AG09319 (cell line): Measurements from ENCODE around the gene PGLYRP2.

Source experiments
- DNase-seq: peaks from one replicate; pipeline ENCODE4 v3.0.0-alpha.2; 2010; ENCODE audit warnings: low read depth; ENCODE audit errors: extremely low read depth
- TF ChIP-seq, protein P1 (sequence below): IDR thresholded peaks from 2 replicates; pipeline ENCODE4 v1.5.1; 2011; ENCODE audit warnings: low read depth, mild to moderate bottlenecking, inconsistent platforms, low read length, moderate library complexity

The PGLYRP2 gene, protein sequence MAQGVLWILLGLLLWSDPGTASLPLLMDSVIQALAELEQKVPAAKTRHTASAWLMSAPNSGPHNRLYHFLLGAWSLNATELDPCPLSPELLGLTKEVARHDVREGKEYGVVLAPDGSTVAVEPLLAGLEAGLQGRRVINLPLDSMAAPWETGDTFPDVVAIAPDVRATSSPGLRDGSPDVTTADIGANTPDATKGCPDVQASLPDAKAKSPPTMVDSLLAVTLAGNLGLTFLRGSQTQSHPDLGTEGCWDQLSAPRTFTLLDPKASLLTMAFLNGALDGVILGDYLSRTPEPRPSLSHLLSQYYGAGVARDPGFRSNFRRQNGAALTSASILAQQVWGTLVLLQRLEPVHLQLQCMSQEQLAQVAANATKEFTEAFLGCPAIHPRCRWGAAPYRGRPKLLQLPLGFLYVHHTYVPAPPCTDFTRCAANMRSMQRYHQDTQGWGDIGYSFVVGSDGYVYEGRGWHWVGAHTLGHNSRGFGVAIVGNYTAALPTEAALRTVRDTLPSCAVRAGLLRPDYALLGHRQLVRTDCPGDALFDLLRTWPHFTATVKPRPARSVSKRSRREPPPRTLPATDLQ

DNA sequence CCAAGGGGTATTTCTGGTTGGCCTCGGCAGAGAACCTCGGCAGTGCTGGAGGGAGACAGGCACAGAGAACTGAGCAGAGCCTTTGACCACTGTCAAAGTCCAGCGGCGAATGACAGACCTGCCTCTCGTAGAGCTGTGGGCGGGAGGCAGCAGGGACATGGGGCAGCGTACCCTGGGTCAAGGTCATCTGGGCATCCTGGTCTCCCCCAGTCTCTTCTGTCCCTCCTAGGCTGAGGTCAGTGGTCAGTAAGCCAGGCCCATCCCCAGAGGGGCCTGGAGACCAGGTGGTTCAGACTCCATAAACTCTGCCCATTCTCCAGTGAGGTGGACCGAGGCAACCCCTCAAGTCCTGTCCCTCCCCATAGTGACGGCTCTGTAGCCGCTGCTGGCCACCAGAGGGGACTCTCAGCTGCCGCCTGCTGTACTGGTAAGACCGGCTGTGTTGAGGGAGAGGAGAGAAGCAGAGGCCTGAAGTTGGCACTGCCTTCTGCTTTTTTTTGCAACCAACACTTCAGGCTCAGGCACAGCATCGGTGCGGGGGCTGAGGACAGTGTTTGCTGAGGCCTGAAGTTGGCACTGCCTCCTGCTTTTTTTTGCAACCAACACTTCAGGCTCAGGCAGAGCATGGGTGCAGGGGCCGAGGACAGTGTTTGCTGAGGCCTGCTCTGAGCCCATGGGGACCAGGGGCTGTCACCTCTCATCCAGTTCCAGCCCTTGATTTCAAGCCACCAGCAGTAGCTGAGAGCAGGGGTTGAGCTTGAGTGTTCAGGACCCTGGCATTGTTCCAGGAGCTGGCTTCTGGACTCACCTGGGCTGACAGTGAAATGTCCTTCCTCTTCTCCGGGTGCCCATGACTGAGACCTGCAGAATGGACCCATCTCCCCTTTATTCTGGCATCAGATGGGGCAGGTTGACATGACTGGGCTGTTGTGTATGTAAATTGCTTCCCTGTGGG lies at the start of gene PGLYRP2:
Gene PGLYRP2 (minus strand): TSS at position 111 of the 955 bp plus-strand sequence. CDS start 130 bp downstream, outside the sequence.
- TF ChIP-seq, protein P1, sequence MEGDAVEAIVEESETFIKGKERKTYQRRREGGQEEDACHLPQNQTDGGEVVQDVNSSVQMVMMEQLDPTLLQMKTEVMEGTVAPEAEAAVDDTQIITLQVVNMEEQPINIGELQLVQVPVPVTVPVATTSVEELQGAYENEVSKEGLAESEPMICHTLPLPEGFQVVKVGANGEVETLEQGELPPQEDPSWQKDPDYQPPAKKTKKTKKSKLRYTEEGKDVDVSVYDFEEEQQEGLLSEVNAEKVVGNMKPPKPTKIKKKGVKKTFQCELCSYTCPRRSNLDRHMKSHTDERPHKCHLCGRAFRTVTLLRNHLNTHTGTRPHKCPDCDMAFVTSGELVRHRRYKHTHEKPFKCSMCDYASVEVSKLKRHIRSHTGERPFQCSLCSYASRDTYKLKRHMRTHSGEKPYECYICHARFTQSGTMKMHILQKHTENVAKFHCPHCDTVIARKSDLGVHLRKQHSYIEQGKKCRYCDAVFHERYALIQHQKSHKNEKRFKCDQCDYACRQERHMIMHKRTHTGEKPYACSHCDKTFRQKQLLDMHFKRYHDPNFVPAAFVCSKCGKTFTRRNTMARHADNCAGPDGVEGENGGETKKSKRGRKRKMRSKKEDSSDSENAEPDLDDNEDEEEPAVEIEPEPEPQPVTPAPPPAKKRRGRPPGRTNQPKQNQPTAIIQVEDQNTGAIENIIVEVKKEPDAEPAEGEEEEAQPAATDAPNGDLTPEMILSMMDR = no peak
- no peak for DNase-seq

DNA sequence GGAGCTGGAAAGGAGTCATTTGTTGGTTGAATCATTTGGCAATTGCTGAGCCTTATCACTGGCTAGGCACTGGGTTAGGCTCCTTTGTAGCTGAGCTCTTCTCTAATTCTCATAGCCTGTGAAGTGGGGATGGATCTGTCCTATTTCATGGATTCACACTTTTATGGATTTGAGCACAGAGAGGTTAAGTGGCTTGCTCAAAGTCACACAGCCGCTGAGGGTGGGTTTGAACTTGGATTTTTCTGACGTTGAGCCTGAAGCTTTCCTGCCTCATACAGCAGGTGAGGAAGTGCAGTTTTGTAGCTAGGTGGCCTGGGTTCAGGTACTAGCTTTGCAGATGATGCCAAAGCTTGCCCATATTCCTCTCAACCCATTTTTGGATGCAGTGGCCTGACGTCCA lies 48.4 kb upstream of the PGLYRP2 start:
- DNase-seq = no peak
- TF ChIP-seq, protein P1 = no peak

DNA sequence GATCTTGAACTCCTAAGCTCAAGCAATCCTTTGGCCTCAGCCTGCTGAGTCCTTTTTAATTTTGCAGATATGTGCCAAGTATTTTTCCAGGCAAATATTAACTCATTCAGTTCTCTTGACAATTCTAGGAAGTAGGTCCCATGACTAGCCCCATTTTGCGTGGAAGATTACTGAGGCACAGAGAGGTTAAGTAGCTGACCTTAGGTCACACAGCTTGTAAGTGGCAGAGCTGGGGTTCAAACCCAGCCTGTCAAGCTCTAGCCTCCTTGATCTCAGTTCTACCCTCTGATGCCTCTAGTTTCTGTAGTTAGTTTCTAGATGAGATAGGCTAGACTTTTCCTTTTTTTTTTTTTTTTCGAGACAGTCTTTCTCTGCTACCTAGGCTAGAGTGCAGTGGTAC lies 47.1 kb upstream of the PGLYRP2 start:
- TF ChIP-seq, protein P1 = no peak
- no peak for DNase-seq

DNA sequence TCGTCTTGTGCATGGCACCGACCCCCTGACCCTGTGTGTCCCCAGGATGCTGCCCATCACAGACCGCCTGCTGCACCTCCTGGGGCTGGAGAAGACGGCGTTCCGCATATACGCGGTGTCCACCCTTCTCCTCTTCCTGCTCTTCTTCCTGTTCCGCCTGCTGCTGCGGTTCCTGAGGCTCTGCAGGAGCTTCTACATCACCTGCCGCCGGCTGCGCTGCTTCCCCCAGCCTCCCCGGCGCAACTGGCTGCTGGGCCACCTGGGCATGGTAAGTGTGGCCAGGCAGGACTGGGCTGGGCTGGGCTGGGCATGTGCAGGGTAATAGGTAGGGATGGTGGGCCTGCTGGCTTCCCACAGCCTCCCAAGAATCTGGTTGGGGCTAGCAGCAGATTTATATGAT lies 46.0 kb upstream of the PGLYRP2 start:
- TF ChIP-seq, protein P1 = no peak
- no peak for DNase-seq

DNA sequence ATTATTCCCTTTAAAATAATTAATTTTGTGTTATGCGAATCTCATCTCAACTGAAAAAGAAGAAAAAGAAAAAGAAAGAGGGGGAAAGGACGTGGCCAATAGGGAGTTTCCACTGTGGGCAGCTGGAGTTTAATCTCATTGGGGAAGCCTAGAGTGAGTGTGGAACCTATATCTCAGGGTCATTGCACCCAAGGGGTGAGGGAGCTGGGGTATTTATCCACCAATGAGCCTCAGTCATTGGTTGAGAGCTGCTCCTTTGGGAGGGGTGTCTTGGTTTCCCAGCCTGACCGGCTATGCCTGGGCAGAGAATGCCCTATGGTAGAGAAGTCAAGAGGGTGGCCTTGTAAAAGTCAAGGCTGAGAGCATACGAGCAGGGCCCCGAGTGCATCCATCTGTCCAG lies 45.5 kb upstream of the PGLYRP2 start:
- TF ChIP-seq, protein P1 = no peak
- no peak for DNase-seq

DNA sequence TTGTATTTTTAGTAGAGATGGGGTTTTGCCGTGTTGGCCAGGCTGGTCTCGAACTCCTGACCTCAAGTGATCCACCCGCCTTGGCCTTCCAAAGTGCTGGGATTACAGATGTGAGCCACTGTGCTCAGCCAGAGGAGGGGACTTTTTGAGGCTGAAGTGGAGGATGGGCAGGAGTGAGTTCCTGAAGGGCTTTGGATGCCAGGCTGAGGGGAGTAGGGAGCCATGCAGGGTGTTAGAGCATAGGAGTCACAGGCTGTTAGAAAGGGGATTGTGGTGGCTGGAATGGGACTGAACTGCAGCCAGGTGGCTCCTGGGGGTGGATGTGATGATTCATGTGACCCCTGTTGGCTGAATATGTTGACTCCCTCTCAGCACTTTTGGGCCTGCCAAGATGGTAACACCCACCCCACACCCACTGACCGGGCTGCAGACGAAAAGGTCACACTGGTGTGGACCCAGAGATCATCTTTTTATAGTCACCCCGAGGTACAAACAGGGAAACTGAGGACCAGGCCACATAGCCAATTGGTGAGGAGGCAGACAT lies 40.2 kb upstream of the PGLYRP2 start:
- no peak for DNase-seq
- TF ChIP-seq, protein P1 = no peak
